ENCODE data around the gene GPC6.
A peak's percentile ranks its signal among the peaks of the same experiment; 100 is the strongest.

GPC6 gene

DNA sequence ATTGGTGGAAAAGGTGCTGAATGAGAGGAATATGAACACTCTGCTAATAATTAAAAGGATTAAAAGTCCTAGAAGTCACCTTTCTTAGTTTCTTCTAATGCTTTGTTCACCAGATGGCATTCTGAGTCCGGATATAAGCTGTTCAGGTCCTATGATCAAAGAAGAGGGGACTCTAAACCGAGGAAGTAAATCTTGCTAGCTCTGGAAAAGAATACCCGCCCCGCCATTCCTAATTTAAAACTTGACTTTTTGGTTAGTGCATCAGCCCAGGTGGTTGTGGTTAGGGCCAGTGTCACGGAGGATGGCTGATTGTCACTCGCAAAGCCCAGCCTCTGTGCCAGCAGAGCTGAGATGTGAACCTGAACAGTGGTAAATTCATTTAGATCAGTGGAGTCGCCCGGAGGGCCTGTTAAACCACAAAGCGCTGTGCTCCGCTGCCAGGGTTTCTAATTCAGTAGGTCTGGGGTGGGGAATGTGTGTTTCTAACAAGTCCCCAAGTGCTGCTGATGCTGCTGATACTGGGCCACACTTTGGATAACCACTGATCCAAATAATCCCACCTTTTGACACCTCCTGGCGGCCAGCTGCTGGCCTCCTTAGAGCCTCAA, 827.5 kb downstream of the GPC6 start:
- DNase-seq (ENCODE audit: low spot score): no peak

DNA sequence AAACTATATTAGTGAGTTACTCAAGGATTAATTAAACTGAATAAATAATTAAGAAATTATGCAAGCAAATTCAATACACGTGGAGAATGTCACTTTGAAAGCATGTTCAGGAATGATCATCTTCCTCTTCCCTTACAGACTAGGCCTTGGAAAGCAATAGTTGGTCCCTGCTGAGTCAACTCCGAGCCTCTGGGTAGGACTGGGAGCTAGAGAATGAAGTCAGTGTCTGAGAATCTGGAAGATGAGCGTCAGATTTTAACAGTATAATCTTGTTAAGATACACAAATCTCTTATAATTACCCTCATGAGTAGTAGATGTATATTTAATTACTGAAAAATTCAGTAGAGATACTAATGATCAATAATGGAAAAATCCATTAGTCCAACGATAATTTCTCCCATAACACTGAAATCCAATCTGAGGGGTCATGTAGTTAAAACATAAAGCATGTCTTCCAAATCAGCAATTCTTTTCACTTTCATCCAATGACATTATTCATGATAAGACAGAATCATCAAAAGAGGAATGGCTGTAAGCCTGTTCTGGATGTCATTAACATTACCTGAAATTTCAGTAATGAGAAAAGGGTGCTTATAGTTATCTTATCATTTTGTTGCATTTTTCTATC, 829.9 kb downstream of the GPC6 start:
- no peak for DNase-seq (ENCODE audit: low spot score)

DNA sequence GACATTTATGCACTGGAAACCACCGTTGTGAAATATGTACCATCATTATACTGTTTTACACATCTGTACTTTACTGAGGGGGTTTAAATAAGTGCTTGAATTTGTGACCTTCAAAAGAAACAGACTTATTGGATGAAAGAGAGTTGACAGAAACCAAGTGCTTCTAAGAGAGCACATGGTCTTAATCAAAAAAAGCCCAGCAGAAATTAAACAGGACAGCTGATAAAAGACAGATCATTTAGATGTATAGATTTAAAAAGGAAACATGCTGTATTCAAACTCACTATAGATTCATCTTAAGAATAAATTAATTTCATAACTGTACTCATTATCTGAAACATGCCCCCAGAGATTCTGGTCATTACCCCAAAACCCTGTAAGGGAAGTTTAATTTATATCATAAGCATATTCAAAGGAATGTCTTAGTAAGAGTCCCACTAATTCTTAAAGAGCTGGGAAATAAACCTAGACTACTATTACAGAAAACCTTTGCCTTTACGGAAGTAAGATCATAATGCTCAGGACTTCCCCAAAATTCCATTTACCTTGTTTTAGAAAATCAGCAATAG, 831.1 kb downstream of the GPC6 start:
- DNase-seq (ENCODE audit: low spot score): no peak

DNA sequence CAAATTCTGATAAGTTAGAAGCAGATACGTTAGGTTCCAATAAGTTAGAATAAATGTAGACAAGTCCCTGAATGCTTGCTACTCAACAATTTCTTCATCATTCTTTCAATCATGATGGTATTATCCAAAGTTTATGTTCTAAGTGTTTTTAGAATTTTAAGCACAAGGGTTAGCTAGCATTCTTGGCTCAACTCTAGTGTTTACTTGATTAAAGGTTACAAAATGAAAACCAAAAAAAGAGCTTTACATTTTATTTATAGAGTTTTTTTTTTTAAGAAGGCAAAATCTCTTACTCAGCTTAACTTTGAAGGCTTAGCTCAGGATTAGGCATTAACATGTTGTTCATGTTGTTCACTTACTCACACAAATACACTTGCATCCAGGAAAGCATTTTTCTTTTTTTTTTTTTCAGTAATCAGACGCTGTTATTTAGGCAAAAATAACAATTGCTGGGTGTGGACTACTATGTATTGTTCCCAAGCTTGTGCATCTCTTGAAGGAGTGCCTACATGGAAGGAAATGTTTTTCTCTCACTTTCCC, 832.3 kb downstream of the GPC6 start:
- no peak for DNase-seq (ENCODE audit: low spot score)

DNA sequence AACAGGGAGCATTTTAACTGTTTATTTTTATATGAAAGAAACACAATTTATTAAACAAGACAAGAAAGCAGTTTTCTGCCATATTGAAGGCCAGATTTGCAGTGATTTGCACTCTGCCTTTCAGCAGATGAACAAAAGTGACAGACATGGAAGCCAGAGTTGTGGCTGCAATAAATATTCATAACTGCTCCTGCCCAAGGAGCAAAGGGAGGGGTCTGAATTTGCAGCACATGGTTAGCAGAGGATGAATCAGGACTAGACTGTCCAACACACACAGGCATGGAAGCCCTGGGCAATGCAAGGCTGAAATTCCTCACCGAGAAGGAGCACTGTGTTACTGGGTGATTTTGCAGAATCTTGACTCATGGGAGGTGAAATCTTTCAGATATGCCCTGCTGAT, 834.7 kb downstream of the GPC6 start:
- no peak for DNase-seq (ENCODE audit: low spot score)

DNA sequence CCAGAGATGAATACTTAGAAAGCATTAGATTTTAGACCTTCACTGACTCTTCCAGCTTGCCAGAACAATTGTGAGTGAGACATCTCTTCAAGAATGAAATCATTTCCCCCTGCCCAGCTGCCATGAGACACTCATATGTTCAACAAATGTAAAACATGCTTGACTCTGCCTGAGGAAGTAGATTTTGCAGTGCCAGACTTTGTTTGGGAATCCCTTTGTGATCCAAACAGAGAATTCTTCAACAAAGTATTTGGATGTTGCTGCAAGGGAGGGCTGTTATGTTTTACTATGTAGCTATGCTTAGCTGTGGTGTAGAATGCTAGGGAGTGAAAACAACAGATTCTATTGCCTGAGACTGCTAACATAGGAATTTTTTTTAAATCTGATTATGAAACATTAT, 836.5 kb downstream of the GPC6 start:
- DNase-seq (ENCODE audit: low spot score): peak; percentile 4

DNA sequence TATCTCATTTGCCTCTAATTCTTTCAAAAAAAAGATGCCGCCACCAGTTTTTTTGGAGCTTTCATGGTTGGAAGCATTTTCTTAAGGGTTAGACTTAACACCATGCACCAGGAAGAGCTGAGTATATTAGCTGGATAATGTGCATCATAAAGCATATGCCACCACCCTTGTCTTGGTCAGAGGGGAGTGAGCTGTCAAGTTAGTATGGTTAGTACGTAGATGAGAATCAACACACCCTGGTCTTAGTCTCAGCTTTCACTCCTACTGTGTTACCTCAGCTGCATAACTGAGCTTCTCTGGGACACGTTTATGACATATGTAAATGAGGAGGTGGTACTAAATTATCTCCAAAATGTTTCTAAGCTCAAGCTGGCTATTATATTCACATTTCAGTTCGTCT, 837.2 kb downstream of the GPC6 start:
- no peak for DNase-seq (ENCODE audit: low spot score)

DNA sequence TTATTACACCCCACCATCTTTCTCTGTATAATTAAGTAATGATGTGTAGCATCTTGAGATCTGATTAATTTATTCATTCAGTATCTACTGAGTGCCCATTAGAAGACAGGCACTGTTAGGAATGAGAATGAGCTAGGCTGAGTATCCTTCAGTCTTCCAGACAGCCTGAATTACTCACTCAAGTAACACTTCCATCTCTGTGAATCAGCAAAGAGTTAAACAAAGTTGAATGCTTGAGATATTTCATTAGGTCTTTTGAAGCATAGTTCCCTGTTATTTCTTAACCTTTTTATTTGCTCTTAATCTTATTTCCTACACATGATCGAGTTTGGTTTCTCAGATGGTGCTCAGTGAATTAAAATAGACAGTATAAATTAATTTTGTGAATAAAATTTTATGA, 839.1 kb downstream of the GPC6 start:
- no peak for DNase-seq (ENCODE audit: low spot score)

DNA sequence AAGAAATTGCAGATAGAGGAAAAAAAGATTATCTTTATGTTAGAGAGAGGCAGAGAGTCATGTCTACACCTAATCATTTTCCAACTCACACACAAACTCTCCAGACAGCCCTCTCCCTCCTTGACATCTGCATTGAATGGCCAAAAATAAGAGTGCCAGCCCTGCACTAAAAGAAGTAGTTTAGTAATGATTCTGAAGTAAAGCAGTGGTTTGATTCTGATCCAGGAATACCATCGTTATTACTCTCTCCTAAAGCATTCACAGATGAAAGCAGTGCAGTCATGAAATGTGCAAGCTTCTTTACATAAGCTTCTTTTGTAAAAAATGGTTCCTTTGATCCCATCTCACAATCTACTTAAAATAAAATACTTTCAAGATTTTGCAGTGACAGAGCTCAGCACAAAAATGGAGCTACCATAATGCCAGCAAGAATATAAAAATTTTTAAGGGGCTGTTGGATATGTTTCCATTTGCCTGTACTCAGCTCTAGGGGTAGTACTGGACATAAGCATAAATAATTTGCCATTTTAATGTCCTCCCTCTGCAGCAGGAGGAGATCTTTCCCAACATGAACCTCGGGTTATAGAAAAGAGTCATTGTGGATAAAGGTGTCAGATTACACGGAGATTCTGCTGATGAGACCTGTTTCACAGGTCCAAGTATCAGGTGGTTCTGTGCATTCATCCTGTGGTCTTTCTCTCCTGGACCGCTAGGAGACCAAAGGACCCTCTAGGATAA, 846.6 kb downstream of the GPC6 start:
- DNase-seq (ENCODE audit: low spot score): no peak

DNA sequence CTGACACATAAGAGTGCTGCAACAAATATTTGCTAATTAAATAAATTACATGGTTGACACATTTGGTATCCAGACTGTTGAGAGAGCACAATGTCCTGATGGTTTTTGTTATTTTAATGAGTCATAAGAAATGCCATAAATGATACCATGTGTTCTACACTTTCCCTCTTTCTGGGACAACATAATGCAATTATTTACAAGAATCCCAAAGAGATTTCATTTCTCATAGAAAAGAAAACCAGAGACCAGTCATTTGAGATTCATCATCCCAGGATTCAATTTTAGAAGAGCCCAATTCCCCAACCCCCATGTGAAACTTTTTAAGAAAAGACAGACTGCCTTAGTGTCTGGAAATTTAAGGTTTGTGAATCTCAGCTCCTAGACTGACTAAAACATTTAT, 853.3 kb downstream of the GPC6 start:
- DNase-seq (ENCODE audit: low spot score): no peak

DNA sequence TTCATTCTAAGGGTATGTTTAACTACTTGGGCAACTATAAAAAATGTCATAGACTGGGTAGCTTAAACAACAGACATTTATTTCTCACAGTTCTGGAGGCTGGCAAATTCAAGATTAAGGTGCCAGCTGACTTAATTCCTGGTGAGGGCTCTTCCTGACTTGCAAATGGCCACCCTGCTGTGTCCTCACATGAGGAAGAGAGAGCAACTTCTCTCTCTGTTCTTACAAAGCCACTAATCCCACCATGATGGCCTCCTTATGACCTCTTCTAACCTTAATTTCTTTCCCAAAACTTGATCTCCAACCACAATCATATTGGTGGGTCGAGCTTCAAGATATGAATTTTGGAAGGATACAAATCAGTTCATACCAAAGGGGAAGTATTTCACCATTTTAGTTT, 853.9 kb downstream of the GPC6 start:
- no peak for DNase-seq (ENCODE audit: low spot score)

DNA sequence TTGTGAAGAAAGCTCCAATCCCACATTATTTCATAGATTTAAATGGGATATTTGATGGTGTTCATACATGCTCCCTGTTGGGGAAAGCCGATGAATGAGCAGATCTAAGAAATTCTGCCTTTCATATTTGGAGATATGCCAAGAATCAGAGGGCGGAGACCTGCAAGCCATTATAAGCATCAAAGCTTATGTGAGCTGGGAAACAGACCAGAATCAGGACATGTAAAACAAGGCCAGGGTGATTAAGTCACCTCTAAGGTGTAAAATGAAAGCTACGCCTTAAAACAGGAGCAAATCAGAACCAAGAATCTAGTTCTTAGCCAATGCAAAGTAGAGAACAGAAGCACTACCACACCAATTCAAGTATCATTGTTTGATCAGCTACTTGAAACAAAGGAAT, 860.5 kb downstream of the GPC6 start:
- no peak for DNase-seq (ENCODE audit: low spot score)

DNA sequence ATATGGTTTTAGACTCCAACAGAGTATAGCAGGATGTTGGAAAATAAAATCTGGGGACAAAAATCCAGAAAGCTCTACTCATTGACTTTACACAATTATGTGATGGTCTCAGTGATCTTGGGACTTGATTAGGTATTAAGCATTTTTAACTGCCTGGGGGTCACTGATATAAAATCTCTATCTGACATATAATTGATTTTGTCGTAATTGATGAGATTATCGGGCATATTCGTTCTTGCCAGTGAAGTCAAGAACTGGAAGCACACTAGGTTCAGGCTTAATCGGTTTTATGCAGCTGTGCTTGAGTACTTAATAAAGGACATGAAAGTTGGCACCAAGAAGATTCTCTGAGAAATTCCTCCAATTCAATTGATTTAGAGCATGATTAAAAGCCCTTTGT, 862.1 kb downstream of the GPC6 start:
- DNase-seq (ENCODE audit: low spot score): no peak

DNA sequence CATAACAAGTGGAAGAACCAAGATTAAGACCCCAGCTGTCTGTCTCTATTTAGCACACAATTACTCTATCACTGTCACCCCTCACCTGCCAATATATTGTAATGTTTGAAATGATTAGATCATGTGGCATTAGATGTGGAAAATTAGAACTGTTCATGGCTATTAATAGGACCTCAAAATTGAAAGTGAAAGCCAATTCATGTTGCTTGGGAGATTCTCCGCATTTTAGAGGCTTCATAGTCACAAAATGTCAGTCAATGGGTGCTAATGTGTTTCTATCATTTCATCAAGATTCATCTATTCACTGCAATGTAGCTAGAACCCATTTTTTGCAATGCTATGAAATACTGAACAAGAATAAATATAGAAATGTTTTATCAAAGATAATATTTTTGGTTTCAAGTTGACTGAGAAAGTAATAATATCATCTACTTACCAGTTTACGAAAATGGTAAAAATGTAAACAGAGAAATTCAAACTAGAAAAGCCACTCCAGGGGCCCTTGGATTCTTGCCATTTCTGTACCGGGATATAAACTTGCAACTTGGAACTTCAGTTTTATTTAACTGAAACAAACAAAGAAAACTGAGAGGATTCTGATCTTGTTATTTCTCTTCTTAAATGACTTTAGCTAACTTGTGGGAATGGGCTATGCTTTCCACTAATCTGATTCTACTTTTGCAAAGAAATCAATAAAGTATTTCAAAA, 864.3 kb downstream of the GPC6 start:
- no peak for DNase-seq (ENCODE audit: low spot score)

DNA sequence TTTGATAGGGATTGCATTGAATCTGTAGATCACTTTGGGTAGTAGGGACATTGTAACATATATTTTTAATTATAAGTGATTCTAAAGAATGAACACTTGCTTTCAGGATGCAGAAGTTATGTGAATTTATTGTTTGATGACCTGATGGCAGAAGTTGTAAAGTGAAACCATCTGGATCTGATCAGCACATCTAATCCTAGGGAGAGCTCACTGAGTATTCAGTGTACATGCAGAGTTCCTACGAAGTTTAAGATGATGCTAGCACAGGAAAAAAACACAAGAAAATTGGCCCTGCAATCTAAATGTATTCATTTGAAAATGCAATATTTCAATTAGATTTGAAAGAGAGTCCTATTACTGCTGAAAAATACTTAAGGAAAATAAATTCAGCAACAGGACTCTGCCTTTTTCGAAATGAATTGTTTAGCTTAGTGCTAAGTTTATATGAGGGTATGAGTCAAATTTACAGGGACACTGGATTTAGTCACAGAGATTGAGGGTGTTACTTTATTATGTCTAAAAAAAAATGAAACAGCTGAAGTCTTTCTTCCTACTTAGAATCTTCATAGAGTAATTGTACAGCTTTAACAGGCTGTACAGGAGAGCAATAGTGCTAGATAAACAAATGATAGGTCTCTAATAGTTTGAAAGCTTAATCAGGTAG, 867.2 kb downstream of the GPC6 start:
- DNase-seq (ENCODE audit: low spot score): no peak

DNA sequence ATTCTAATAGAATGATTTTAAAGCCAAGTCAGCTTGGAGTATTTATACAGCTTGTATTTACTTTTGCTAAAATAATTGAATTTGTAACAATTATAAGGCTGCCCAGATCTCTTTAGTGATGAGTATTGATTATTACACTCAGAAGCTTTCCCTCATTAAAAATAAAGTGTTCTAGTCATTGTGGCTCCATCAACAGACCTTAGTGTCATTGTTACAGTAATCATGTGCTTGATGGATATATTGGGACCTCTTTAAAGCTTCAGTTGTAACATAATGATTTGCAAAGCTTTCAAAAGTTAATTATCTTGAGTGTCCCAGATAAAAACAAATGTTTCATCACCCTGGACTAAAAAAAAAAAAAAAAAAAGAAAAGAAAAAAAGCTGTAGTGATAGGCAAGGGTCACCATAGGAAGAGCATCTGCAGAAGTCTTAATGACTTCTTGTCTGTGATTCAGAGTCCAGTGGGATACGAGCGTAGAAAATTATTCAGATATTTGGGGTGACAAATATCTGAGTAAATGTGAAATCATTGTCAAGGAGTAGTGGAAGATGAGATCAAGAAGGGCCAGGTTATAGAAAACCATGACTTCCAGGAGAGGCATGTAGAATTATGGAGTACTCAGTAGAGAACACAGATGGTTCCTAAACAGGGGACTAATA, 883.2 kb downstream of the GPC6 start:
- peak; percentile 73 for DNase-seq (ENCODE audit: low spot score)

DNA sequence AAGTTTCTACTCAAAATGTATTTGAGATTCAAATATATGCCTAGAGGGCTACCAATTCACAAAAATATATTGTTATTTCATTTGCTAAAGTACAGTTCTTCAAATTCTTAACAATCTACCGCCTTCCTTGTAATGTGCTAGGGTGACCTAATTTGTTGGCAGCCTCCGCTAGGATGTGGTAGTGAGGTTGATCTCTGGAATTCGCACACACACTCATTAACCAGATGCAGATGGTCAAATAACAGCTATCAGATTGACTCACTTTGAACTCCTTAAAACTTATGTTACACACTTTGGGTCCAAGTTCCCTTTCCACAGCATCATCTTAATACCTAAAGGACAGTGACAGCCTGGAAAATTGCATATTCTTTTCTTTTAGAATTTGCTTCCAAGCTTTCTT, 885.6 kb downstream of the GPC6 start:
- peak; percentile 92 for DNase-seq (ENCODE audit: low spot score)

DNA sequence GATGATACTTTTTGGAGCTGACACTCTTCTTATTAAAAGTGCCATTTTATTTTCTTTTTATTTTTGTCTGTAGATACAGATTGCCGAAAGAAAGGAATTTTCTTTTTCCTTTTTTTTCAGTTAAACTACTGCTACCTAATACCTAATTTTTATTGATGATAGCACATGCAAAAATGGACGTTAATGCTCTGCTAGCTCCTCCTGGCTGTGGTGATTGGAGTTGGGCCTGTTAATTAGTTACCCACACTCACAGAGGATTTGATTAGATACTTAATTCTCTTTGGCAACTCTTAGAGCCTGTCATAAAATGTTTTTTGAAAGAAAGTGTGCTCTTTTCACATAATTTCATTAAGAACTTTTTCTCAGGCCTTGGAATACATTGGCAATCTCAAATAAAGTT, 886.1 kb downstream of the GPC6 start:
- no peak for DNase-seq (ENCODE audit: low spot score)

DNA sequence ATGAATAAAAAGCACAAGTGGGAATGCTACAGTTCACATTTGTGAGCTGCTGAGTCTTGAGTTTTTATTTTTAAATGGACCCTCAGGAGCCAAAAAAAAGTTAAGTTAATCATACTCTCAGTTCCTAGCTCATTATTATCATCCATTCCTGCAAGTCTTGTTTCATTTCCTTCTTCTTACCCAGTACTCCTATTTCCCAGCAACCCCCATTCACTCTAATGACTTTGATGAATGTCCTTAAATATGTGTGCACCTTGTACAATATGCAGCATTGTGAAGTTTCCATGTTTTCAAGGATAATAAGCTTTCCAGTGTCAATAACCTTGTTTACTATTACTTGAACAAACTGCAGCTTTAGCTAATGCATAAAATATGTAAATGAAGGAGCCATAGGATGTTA, 886.6 kb downstream of the GPC6 start:
- no peak for DNase-seq (ENCODE audit: low spot score)

DNA sequence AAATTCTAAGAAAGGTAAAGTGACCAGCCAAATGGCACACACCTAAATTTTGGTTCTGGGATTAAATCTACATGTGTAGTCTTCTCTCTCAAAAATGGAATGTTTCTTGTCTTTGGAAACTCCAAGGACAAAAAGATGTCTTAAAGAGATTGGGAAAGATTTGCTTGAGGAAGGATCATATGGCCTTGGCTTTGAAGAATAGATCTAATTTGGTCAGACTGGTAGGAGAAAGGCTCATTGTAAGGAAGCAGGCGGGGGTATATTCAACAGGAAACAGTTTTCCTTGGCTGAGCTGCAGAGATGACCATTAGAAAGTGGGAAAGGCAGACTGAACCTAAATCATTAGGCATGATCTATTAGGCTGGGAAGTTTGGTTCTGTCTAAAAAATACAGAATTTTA, 887.6 kb downstream of the GPC6 start:
- no peak for DNase-seq (ENCODE audit: low spot score)

DNA sequence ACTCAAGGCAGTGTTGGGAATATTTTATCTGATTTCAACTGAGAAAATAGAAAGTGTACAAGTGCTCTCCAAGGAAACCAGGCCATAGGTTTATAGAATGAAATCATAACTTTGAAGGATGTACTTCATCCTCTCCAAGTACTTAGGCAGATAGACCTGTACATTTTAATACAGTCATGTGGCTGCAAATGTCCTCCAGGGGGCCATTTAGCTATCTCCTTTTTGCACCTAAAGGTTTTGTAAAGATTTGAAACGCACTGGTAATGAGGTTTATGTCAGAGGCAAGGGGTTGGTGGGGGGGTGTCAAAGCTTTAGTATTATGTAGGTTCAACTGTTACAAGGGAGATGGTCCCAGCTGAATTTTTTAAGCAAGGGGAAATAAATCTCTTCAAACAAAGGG, 888.4 kb downstream of the GPC6 start:
- no peak for DNase-seq (ENCODE audit: low spot score)

Data from RKO (cell line).